Gastrocnemius medialis (tissue), 4 donors: ENCODE results near the gene OR52K2.

Experiments used
- POLR2A ChIP-seq, 2 donors: fragments of 450-650 bp; IDR thresholded peaks; one replicate each; pipeline ENCODE4 v1.6.1; 2017; ENCODE audit warnings: antibody characterized with exemption in 2 of 2, mild to moderate bottlenecking in 2 of 2, moderate library complexity in 2 of 2
- TF ChIP-seq, protein P1 (sequence below), 5 experiments: fragments of 450-650 bp in 3 of 5; fragments of 200-600 bp in 2 of 5; sonication (generic) in 2 of 5; IDR thresholded peaks in 4 of 5; conservative IDR thresholded peaks in 1 of 5; 1 replicate in 4 of 5; 2 replicates in 1 of 5; pipeline ENCODE4 v1.5.1; 2016 to 2019; ENCODE audit warnings: antibody characterized with exemption in 5 of 5, mild to moderate bottlenecking in 3 of 5, moderate library complexity in 3 of 5

DNA sequence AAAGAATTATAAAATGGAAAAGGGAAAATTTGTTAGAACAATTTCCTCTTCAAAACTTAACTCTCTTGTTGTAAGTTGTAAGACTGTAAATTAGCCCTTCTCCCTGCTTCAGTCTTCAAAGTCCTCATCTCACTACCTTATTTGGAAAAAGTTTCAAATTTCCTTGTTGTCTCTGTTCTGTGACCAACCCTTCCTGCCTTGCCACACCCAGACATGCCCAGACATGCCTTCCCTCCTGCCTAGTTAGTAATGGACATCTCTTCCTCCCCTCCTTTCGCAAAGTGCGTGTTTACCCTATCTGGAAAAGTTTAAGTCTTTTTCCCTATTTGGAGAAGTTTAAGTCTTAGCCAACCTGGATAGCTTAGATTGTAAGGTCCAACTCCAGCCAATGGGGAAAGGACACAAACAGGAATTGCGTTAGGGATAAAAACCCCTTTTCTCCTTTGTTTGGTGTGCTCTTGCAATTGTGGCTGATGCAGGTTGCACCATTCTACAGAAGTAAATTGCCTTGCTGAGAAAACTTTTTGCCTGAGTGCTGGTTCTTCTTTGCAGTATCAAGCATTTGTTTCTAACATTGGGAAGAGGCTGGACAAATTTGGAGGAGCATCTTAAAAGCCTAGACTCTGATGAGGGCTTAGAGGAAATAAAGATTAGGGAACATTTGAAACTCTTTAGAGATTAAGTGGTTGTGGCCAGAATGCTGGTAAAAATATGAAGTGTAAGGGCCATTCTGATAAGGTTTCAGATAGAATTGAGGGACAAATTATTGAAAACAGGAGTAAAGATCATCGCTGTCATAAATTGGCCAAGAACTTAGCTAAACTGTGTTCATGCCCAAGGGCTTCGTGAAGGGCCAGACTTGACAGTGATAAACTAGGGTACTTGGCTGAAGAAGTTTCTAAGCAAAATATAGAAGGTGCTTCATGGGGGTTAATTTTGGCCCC, 15.4 kb downstream of the OR52K2 start:
- TF ChIP-seq POLR2A (IDR thresholded peaks at IDR 0.05) = no peak
- TF ChIP-seq, protein P1, sequence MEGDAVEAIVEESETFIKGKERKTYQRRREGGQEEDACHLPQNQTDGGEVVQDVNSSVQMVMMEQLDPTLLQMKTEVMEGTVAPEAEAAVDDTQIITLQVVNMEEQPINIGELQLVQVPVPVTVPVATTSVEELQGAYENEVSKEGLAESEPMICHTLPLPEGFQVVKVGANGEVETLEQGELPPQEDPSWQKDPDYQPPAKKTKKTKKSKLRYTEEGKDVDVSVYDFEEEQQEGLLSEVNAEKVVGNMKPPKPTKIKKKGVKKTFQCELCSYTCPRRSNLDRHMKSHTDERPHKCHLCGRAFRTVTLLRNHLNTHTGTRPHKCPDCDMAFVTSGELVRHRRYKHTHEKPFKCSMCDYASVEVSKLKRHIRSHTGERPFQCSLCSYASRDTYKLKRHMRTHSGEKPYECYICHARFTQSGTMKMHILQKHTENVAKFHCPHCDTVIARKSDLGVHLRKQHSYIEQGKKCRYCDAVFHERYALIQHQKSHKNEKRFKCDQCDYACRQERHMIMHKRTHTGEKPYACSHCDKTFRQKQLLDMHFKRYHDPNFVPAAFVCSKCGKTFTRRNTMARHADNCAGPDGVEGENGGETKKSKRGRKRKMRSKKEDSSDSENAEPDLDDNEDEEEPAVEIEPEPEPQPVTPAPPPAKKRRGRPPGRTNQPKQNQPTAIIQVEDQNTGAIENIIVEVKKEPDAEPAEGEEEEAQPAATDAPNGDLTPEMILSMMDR (IDR thresholded peaks at IDR 0.05 in 4 of 5, conservative IDR thresholded peaks at IDR 0.05 in 1 of 5) = no peak
